Measurements from ENCODE around the gene C6orf163. TPM values are rescaled to one million over a fixed set of nuclear protein-coding genes. Genes with fewer than 3 reads are reported as not detected.

C6orf163 gene
- total and polyA plus RNA-seq, 10 of the 15 experiments (the other 5 are each of a cell fraction or from before 2014, with no cell fraction given) = 0.56 to 3.7 (median 1.2) TPM

DNA sequence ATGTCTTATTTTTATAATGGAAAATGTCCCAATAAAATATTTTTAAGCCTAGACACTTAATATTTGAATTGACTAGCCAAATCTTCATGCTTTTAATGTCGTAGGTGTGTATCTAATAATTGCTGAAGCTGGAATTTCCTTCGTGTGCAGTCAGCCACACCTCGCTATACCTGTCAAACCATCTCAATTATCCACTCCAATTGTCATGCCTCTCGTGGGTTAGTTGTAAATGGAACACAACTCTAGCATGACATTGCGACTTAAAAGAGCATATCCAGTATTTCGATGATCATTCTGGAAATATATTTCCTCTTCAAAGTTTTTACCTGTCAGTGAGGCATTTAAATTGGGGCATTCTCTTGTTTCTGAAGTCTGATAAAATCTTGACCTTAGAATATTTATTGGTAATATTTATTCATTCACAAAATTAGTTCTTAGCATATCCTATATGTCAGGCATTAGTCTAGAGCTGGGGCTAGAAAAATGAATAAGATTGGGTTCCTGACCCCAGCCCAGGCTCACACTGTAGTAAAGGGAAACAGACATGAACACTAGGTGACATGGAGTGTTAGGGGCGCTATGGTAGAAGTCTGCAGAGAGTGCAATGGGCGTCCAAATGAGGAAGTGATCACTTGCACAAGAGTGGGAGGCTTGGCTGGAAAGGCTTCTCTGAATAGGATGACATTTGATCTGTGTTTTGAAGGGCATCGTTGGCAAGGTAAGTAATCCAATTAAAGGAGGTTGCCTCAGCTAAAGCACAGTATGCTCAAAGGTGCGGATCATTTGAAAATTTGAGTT, 52.2 kb downstream of the C6orf163 start:
- in situ Hi-C loops (cut with MboI) (no loop called here), intact Hi-C loops (cut with micrococcal nuclease; ENCODE audit: unreplicated experiment) (loop anchor here (5.0 kb wide), 1 partner anchor 411 kb away; no protein-coding TSS in a partner anchor)
- ChIA-PET POLR2A (no interaction called here), SMC1A (ENCODE audit: uncharacterized antibody, unreplicated experiment) (interaction anchor here (1.1 kb wide), 1 partner anchor 1587 kb away, joined by 3 read pairs; no protein-coding TSS in a partner anchor), RAD21 (ENCODE audit: unreplicated experiment) (interaction anchor here (0.6 kb wide), 1 partner anchor 303 kb away, joined by 3 read pairs; no protein-coding TSS in a partner anchor), CTCF (interaction anchor here (1.2 to 1.8 kb wide), 2 partner anchors 9 to 841 kb away, joined by 4 to 6 read pairs; no protein-coding TSS in a partner anchor)
- peak; percentile 94 for ATAC-seq
- Histone ChIP-seq H3K4me2 (ENCODE audit: control insufficient read depth, insufficient read depth) (no peak overlapping the region), H4K20me1 (ENCODE audit: control insufficient read depth, insufficient read depth) (no peaks in the 10 kb centered on the region), H3K36me3 (ENCODE audit: control insufficient read depth in 2 of 2, insufficient read depth in 2 of 2, low read length in 1 of 2) (no peaks in the 10 kb centered on the region), H3K27ac (ENCODE audit: control insufficient read depth, insufficient read depth) (no peak overlapping the region), H3K79me2 (ENCODE audit: control insufficient read depth, insufficient read depth, low read length) (no peaks in the 10 kb centered on the region), H3K9ac (ENCODE audit: control insufficient read depth, insufficient read depth, low read length) (no peak overlapping the region), H3K27me3 (replicated peaks in 1 of 2; ENCODE audit: control insufficient read depth in 2 of 2, insufficient read depth in 2 of 2, low read length in 1 of 2) (no peaks in the 10 kb centered on the region), H3K9me3 (replicated peaks; ENCODE audit: control insufficient read depth, insufficient read depth, low read length) (no peaks in the 10 kb centered on the region), H3K4me1 (ENCODE audit: control insufficient read depth, insufficient read depth, low read length) (no peaks in the 10 kb centered on the region), H2AFZ (ENCODE audit: control insufficient read depth, low read depth, low read length) (no peak overlapping the region), H3K4me3 (no peak overlapping the region)
- 40% methylated on average over 10 of the region's 10 CpGs for WGBS (ENCODE audit: insufficient coverage, insufficient replicate concordance, low lambda C conversion rate, missing lambda C conversion rate)
- DNase-seq (ENCODE audit: low read depth, low spot score) = no peak
- no TSS peak for BruUV-seq (replicated peaks)
- peak; percentile 54 for FAIRE-seq
- TF ChIP-seq NRF1 (conservative IDR thresholded peaks at IDR 0.05; ENCODE audit: low read depth, low read length) (no peak), MEF2A (IDR thresholded peaks at IDR 0.05; ENCODE audit: insufficient read depth, low read depth, low read length) (no peak), EGR1 (IDR thresholded peaks at IDR 0.05; ENCODE audit: borderline replicate concordance in 1 of 2, low read depth in 2 of 2, low read length in 2 of 2) (peak in 1 of 2 experiments; percentile 32; a peak in 1 of 3 replicates), PKNOX1 (IDR thresholded peaks at IDR 0.05) (peak; percentile 24; the same call in 1 of the 2 replicates), E2F8 (IDR thresholded peaks at IDR 0.05; ENCODE audit: low read depth, partially characterized antibody) (no peak), GATAD2B (conservative IDR thresholded peaks at IDR 0.05; ENCODE audit: low read depth) (no peak), FOS (IDR thresholded peaks at IDR 0.05; ENCODE audit: borderline replicate concordance, extremely low read depth, insufficient read length) (no peak), IKZF2 (IDR thresholded peaks at IDR 0.05) (peak; percentile 28 to 43; a peak in 1 of 4 replicates)
- TF ChIP-seq, protein P1, sequence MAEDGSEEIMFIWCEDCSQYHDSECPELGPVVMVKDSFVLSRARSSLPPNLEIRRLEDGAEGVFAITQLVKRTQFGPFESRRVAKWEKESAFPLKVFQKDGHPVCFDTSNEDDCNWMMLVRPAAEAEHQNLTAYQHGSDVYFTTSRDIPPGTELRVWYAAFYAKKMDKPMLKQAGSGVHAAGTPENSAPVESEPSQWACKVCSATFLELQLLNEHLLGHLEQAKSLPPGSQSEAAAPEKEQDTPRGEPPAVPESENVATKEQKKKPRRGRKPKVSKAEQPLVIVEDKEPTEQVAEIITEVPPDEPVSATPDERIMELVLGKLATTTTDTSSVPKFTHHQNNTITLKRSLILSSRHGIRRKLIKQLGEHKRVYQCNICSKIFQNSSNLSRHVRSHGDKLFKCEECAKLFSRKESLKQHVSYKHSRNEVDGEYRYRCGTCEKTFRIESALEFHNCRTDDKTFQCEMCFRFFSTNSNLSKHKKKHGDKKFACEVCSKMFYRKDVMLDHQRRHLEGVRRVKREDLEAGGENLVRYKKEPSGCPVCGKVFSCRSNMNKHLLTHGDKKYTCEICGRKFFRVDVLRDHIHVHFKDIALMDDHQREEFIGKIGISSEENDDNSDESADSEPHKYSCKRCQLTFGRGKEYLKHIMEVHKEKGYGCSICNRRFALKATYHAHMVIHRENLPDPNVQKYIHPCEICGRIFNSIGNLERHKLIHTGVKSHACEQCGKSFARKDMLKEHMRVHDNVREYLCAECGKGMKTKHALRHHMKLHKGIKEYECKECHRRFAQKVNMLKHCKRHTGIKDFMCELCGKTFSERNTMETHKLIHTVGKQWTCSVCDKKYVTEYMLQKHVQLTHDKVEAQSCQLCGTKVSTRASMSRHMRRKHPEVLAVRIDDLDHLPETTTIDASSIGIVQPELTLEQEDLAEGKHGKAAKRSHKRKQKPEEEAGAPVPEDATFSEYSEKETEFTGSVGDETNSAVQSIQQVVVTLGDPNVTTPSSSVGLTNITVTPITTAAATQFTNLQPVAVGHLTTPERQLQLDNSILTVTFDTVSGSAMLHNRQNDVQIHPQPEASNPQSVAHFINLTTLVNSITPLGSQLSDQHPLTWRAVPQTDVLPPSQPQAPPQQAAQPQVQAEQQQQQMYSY (CRISPR knock-in tag; IDR thresholded peaks at IDR 0.05) = no peak
- TF ChIP-seq, protein P2, sequence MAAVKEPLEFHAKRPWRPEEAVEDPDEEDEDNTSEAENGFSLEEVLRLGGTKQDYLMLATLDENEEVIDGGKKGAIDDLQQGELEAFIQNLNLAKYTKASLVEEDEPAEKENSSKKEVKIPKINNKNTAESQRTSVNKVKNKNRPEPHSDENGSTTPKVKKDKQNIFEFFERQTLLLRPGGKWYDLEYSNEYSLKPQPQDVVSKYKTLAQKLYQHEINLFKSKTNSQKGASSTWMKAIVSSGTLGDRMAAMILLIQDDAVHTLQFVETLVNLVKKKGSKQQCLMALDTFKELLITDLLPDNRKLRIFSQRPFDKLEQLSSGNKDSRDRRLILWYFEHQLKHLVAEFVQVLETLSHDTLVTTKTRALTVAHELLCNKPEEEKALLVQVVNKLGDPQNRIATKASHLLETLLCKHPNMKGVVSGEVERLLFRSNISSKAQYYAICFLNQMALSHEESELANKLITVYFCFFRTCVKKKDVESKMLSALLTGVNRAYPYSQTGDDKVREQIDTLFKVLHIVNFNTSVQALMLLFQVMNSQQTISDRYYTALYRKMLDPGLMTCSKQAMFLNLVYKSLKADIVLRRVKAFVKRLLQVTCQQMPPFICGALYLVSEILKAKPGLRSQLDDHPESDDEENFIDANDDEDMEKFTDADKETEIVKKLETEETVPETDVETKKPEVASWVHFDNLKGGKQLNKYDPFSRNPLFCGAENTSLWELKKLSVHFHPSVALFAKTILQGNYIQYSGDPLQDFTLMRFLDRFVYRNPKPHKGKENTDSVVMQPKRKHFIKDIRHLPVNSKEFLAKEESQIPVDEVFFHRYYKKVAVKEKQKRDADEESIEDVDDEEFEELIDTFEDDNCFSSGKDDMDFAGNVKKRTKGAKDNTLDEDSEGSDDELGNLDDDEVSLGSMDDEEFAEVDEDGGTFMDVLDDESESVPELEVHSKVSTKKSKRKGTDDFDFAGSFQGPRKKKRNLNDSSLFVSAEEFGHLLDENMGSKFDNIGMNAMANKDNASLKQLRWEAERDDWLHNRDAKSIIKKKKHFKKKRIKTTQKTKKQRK (IDR thresholded peaks at IDR 0.05; ENCODE audit: low read depth, low read length) = no peak
